ENCODE results near the gene OGFOD1. TPM values are rescaled to one million over a fixed set of nuclear protein-coding genes. Genes with fewer than 3 reads are reported as not detected.

OGFOD1 gene
- total RNA-seq, 1 experiment from 2014 or later = 38.4 TPM

DNA sequence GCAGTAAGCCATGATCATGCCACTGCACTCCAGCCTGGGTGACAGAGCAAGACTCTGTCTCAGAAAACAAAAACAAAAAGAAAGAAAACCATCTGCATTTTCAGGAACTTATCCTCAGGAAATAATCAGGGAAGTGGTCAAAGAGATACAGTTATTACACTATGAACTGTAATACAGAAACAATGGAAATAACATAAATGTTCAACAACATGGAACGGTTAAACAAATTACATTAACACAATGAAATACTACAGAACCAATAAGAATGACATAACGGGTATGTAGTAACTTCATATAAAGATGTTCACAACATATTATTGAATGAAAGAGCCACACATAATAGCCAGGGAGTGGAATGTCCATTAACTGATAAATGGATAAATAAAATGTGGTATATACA is 61.7 kb downstream of the OGFOD1 start:
- in situ Hi-C loops (cut with HindIII; ENCODE audit: low pct_unique_long_range_greater_than_20kb, low sequenced_read_pairs) = no loop called here
- DNase-seq (ENCODE audit: low read depth) = no peak

DNA sequence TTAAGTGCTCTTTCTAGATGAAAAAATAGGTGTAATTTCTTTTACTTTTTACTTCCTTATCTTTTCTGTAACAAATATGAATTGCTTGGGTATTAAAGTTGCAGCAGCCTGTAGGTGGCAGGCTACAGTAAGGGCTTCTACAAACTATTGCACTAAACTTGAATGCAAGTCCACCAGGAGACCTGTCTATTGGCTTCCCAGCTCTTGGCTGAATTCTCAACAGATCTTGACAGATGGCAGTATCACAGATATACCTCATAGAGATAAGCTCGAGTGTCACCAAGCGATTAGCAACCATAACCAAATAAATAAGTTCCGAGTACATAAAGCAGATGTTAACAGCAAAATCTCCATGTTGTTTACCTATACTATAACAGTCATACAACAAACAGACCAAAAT is 62.6 kb downstream of the OGFOD1 start:
- in situ Hi-C loops (cut with HindIII; ENCODE audit: low pct_unique_long_range_greater_than_20kb, low sequenced_read_pairs) = no loop called here

GRCh38 chr16:56514845-56515244 is 63.5 kb downstream of the OGFOD1 start:
- in situ Hi-C loops (cut with HindIII; ENCODE audit: low pct_unique_long_range_greater_than_20kb, low sequenced_read_pairs) = no loop called here
- peak; percentile 12 for DNase-seq (ENCODE audit: low read depth)

More for the DNA sequence above, 62.6 kb downstream of the OGFOD1 start:
- DNase-seq (ENCODE audit: low read depth) = peak; percentile 70

DNA sequence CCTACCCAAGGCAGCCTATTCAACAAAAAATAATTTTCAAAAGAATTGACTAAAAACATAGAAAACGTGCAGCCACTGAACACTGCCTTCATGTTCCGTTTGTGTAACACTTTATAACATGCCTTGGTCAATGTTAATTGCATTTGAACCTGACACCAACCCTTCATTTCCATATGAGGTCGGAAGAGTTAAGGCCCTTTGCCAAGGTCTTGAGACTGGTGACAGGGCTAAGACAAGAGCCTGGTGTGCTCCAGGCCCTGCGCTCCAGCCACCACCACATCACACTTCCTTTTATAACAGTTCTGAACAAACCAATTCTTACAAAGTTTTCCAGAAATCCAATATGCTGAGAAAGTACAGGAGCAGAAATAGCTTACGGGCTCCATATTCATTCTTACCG is 64.3 kb downstream of the OGFOD1 start:
- no peak for DNase-seq (ENCODE audit: low read depth)
- in situ Hi-C loops (cut with HindIII; ENCODE audit: low pct_unique_long_range_greater_than_20kb, low sequenced_read_pairs) = no loop called here

DNA sequence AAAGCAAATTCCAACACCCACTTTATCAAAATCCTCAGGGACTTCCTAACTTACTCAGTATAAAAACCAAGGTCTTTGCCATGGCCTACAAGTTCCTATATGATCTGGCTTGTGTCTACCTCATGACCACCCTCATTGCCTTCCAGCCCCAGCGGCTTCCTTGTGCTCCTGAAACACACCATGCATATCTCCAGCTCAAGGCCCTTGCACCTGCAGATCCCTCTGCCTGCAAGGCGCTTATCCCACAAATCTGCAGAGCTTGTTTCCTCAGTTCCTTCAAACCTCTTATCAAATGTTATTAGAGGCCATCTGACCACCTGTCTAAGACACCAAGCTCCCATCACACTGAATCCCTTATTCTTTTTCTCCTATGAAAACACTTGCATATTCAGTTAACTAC is 65.9 kb downstream of the OGFOD1 start:
- no peak for DNase-seq (ENCODE audit: low read depth)
- in situ Hi-C loops (cut with HindIII; ENCODE audit: low pct_unique_long_range_greater_than_20kb, low sequenced_read_pairs) = no loop called here

GRCh38 chr16:56518425-56518824 is 67.1 kb downstream of the OGFOD1 start:
- in situ Hi-C loops (cut with HindIII; ENCODE audit: low pct_unique_long_range_greater_than_20kb, low sequenced_read_pairs) = no loop called here
- peak; percentile 46 for DNase-seq (ENCODE audit: low read depth)

- peak; percentile 79 for DNase-seq (ENCODE audit: low read depth)
- in situ Hi-C loops (cut with HindIII; ENCODE audit: low pct_unique_long_range_greater_than_20kb, low sequenced_read_pairs) = no loop called here
Observed at GRCh38 chr16:56519459-56520250, 68.3 kb downstream of the OGFOD1 start, which contains the start of gene BBS2. TSS of gene BBS2 (minus strand) at chr16:56520024. CDS start at chr16:56519862, 162 bp downstream.

GRCh38 chr16:56520251-56520577 is 68.9 kb downstream of the OGFOD1 start:
- no peak for DNase-seq (ENCODE audit: low read depth)
- in situ Hi-C loops (cut with HindIII; ENCODE audit: low pct_unique_long_range_greater_than_20kb, low sequenced_read_pairs) = no loop called here

- DNase-seq (ENCODE audit: low read depth) = no peak
- in situ Hi-C loops (cut with HindIII; ENCODE audit: low pct_unique_long_range_greater_than_20kb, low sequenced_read_pairs) = no loop called here
Observed at GRCh38 chr16:56525236-56525635, 73.9 kb downstream of the OGFOD1 start.

Other genes starting within 250 kb of the OGFOD1 start
- gene AMFR, start 26.0 kb upstream of the OGFOD1 start, total RNA-seq (2014; rRNA removed; shearing (Covaris generic); ENCODE audit: low replicate concordance) = 109 TPM in 2 replicates
- gene NUDT21, start 222 bp upstream of the OGFOD1 start, total RNA-seq (2014; rRNA removed; shearing (Covaris generic); ENCODE audit: low replicate concordance) = 68.5 and 95.5 TPM in 2 replicates
- gene BBS2, start 68.5 kb downstream of the OGFOD1 start, total RNA-seq (2014; rRNA removed; shearing (Covaris generic); ENCODE audit: low replicate concordance) = 33.6 and 62.2 TPM in 2 replicates
- gene MT4, start 113.5 kb downstream of the OGFOD1 start, total RNA-seq (2014; rRNA removed; shearing (Covaris generic); ENCODE audit: low replicate concordance) = not detected in 2 replicates
- not detected in 2 replicates for gene MT3, start 138.0 kb downstream of the OGFOD1 start, total RNA-seq (2014; rRNA removed; shearing (Covaris generic); ENCODE audit: low replicate concordance)
- 149 and 195 TPM in 2 replicates for gene MT2A, start 157.0 kb downstream of the OGFOD1 start, total RNA-seq (2014; rRNA removed; shearing (Covaris generic); ENCODE audit: low replicate concordance)
- gene MT1E, start 174.2 kb downstream of the OGFOD1 start, total RNA-seq (2014; rRNA removed; shearing (Covaris generic); ENCODE audit: low replicate concordance) = not detected in 2 replicates
- gene MT1M, start 181.1 kb downstream of the OGFOD1 start, total RNA-seq (2014; rRNA removed; shearing (Covaris generic); ENCODE audit: low replicate concordance) = not detected in 2 replicates
- not detected in 2 replicates for gene MT1A, start 187.1 kb downstream of the OGFOD1 start, total RNA-seq (2014; rRNA removed; shearing (Covaris generic); ENCODE audit: low replicate concordance)
- gene MT1B, start 200.3 kb downstream of the OGFOD1 start, total RNA-seq (2014; rRNA removed; shearing (Covaris generic); ENCODE audit: low replicate concordance) = not detected in 2 replicates
- gene MT1F, start 206.4 kb downstream of the OGFOD1 start, total RNA-seq (2014; rRNA removed; shearing (Covaris generic); ENCODE audit: low replicate concordance) = 17.6 TPM in 1 of 2 replicates, not detected in the other
- not detected in 2 replicates for gene MT1G, start 216.5 kb downstream of the OGFOD1 start, total RNA-seq (2014; rRNA removed; shearing (Covaris generic); ENCODE audit: low replicate concordance)
- not detected in 2 replicates for gene MT1H, start 218.3 kb downstream of the OGFOD1 start, total RNA-seq (2014; rRNA removed; shearing (Covaris generic); ENCODE audit: low replicate concordance)
- gene MT1X, start 230.9 kb downstream of the OGFOD1 start, total RNA-seq (2014; rRNA removed; shearing (Covaris generic); ENCODE audit: low replicate concordance) = 141 and 168 TPM in 2 replicates